Thymus (tissue), 14 donors: ENCODE data around the gene NUTM2F. TPM values are rescaled to one million over a fixed set of nuclear protein-coding genes. Genes with fewer than 3 reads are reported as not detected.
"Not testable (repeated sequence)": the region's sequence is repeated elsewhere in the genome, so short reads cannot be mapped to it uniquely, and the experiment has no call there.

Experiments used
- DNase-seq, 9 donors: peaks; one replicate each; pipeline ENCODE4 v3.0.0-alpha.2; 2013; ENCODE audit warnings: low spot score in 9 of 9, low read depth in 6 of 9, missing footprints in 1 of 9
- H3K27ac ChIP-seq, 2 donors: one replicate each; pipeline ENCODE4 v1.5.1; 2013; ENCODE audit warnings: control low read depth in 1 of 2, low read depth in 1 of 2, low read length in 1 of 2, mild to moderate bottlenecking in 1 of 2, moderate library complexity in 1 of 2
- H3K27me3 ChIP-seq, 2 donors: one replicate each; pipeline ENCODE4 v1.5.1; 2013; ENCODE audit warnings: low read length in 1 of 2; ENCODE audit not compliant: control insufficient read depth in 2 of 2, insufficient read depth in 1 of 2
- H3K36me3 ChIP-seq, 2 donors: one replicate each; pipeline ENCODE4 v1.5.1; 2013; ENCODE audit warnings: low read length in 1 of 2, mild to moderate bottlenecking in 1 of 2, moderate library complexity in 1 of 2; ENCODE audit not compliant: control insufficient read depth in 2 of 2, insufficient read depth in 2 of 2
- H3K4me1 ChIP-seq, 2 donors: one replicate each; pipeline ENCODE4 v1.5.1; 2013; ENCODE audit warnings: low read length in 2 of 2; ENCODE audit not compliant: control insufficient read depth in 2 of 2, insufficient read depth in 2 of 2
- H3K4me3 ChIP-seq, 2 donors: one replicate each; pipeline ENCODE4 v1.5.1; 2013; ENCODE audit warnings: low read length in 2 of 2, control low read depth in 1 of 2, mild to moderate bottlenecking in 1 of 2
- H3K9me3 ChIP-seq, 2 donors: one replicate each; pipeline ENCODE4 v1.5.1; 2013; ENCODE audit warnings: low read length in 1 of 2, mild to moderate bottlenecking in 1 of 2; ENCODE audit not compliant: control insufficient read depth in 2 of 2, insufficient read depth in 1 of 2
- WGBS: extraction: QIAGEN DNeasy Blood & Tissue Kit; methylation state at CpG from one replicate; pipeline ENCODE4 v1.1.7; 2013; 5-methylcytosine and 5-hydroxymethylcytosine counted together
- long read RNA-seq, 10 donors: transcript quantifications; one replicate each; lab custom pipeline, GENCODE V29; 2026
- polyA plus RNA-seq: library from polyadenylated mRNA; stranded (reverse); fragments of 200-250 nt; gene quantifications from one replicate; pipeline ENCODE4 v1.2.3, GENCODE V29; 2013
- total RNA-seq: library from RNA; stranded (reverse); fragments of 120-200 nt; gene quantifications from one replicate; pipeline ENCODE4 v1.2.4, GENCODE V29; 2013
- donor health status: healthy.

The NUTM2F gene
- total RNA-seq (not detected), polyA plus RNA-seq (0.05 TPM)
- long read RNA-seq, donor 1 = 0 reads
- long read RNA-seq, donor 2 = 0 reads
- long read RNA-seq, donor 3 = 0 reads
- long read RNA-seq, donor 4 = 0 reads
- long read RNA-seq, donor 5 = 0 reads
- long read RNA-seq, donor 6 = 0 reads
- long read RNA-seq, donor 7 = 0 reads
- long read RNA-seq, donor 8 = 0 reads
- long read RNA-seq, donor 9 = 0 reads
- long read RNA-seq, donor 10 = 0 reads

GRCh38 chr9:94328544-94328943 is at the start of gene NUTM2F:
Gene NUTM2F, minus strand, starts transcription at chr9:94328644. Its CDS starts 21 bp downstream, at chr9:94328623.
- DNase-seq, H3K4me3 ChIP-seq, H3K36me3 ChIP-seq, H3K27me3 ChIP-seq, H3K9me3 ChIP-seq, H3K4me1 ChIP-seq, H3K27ac ChIP-seq: not testable (repeated sequence)
- 97% methylated on average over 2 of the region's 5 CpGs for WGBS

- WGBS = under 1% methylated on average over 15 of the region's 19 CpGs
- H3K4me1 ChIP-seq, H3K9me3 ChIP-seq, H3K27ac ChIP-seq, H3K27me3 ChIP-seq, H3K36me3 ChIP-seq: not testable (repeated sequence)
- peak in 1 of 9 donors; percentile 12 for DNase-seq
- H3K4me3 ChIP-seq = peak overlapping the region; percentile 45 to 57
These were observed 46.8 kb upstream of the NUTM2F start for GRCh38 chr9:94375197-94375596.

GRCh38 chr9:94374176-94375056 is 46.0 kb upstream of the NUTM2F start:
- not testable (repeated sequence) for H3K36me3 ChIP-seq

GRCh38 chr9:94373779-94374175 is 45.3 kb upstream of the NUTM2F start:
- Histone ChIP-seq H3K27ac (peak overlapping the region; percentile 36 to 53), H3K4me3 (peak overlapping the region; percentile 46 to 57)
- not testable (repeated sequence) for H3K4me1 ChIP-seq, H3K27me3 ChIP-seq, DNase-seq, H3K9me3 ChIP-seq, H3K36me3 ChIP-seq
- WGBS = 43% methylated on average over 7 of the region's 11 CpGs

More at GRCh38 chr9:94374176-94375056, 46.0 kb upstream of the NUTM2F start:
- peak overlapping the region; percentile 68 to 81 for H3K27ac ChIP-seq
- not testable (repeated sequence) for H3K4me1 ChIP-seq, H3K9me3 ChIP-seq, H3K27me3 ChIP-seq
- WGBS = under 1% methylated on average over 101 of the region's 106 CpGs
- DNase-seq = peak; percentile 53 to 92 (median 77)
- H3K4me3 ChIP-seq = peak overlapping the region; percentile 46 to 57

- not testable (repeated sequence) for H3K27ac ChIP-seq, H3K4me3 ChIP-seq, H3K4me1 ChIP-seq, DNase-seq, H3K9me3 ChIP-seq, H3K27me3 ChIP-seq, H3K36me3 ChIP-seq
- 97% methylated on average over 3 of the region's 3 CpGs for WGBS
These were observed 41.8 kb upstream of the NUTM2F start for GRCh38 chr9:94370266-94370665.

- not testable (repeated sequence) for DNase-seq, H3K27me3 ChIP-seq, H3K4me1 ChIP-seq, H3K9me3 ChIP-seq, H3K36me3 ChIP-seq, H3K27ac ChIP-seq, H3K4me3 ChIP-seq
- WGBS = 48% methylated on average over 2 of the region's 2 CpGs
These were observed 35.7 kb upstream of the NUTM2F start for GRCh38 chr9:94364093-94364614.

- DNase-seq, H3K9me3 ChIP-seq, H3K4me3 ChIP-seq, H3K27me3 ChIP-seq, H3K4me1 ChIP-seq, H3K27ac ChIP-seq, H3K36me3 ChIP-seq: not testable (repeated sequence)
- WGBS = no CpG with 5 or more reads among the region's 1 CpG
These were observed 28.7 kb upstream of the NUTM2F start for GRCh38 chr9:94357158-94357557.

GRCh38 chr9:94351901-94352723 is 23.7 kb upstream of the NUTM2F start:
- H3K27me3 ChIP-seq, H3K9me3 ChIP-seq, H3K36me3 ChIP-seq, H3K4me1 ChIP-seq, DNase-seq, H3K4me3 ChIP-seq, H3K27ac ChIP-seq: not testable (repeated sequence)
- 100% methylated on average over 1 of the region's 4 CpGs for WGBS

- H3K9me3 ChIP-seq, H3K27me3 ChIP-seq, H3K4me3 ChIP-seq, H3K36me3 ChIP-seq, H3K27ac ChIP-seq, H3K4me1 ChIP-seq, DNase-seq: not testable (repeated sequence)
- no CpG with 5 or more reads among the region's 3 CpGs for WGBS
These were observed 20.3 kb upstream of the NUTM2F start for GRCh38 chr9:94348754-94349153.
